Glutamatergic neuron (in vitro differentiated cells): ENCODE results near the gene HLA-DPB1. TPM values are rescaled to one million over a fixed set of nuclear protein-coding genes. Genes with fewer than 3 reads are reported as not detected.

ENCODE experiments used
- DNase-seq: peaks from one replicate; pipeline ENCODE4 v3.0.0; 2022
- H3K27ac Mint-ChIP-seq: one replicate; pipeline ENCODE4 v1.8.0; 2020; ENCODE audit warnings: mild to moderate bottlenecking, mixed read lengths, inconsistent platforms; ENCODE audit not compliant: unreplicated experiment
- H3K27me3 Mint-ChIP-seq: one replicate; pipeline ENCODE4 v1.8.0; 2020; ENCODE audit warnings: mild to moderate bottlenecking, moderate library complexity, mixed read lengths, inconsistent platforms; ENCODE audit not compliant: unreplicated experiment
- H3K36me3 Mint-ChIP-seq: one replicate; pipeline ENCODE4 v1.8.0; 2020; ENCODE audit warnings: mild to moderate bottlenecking, mixed read lengths, inconsistent platforms; ENCODE audit not compliant: unreplicated experiment
- H3K4me1 Mint-ChIP-seq: one replicate; pipeline ENCODE4 v1.8.0; 2020; ENCODE audit warnings: mild to moderate bottlenecking, low read depth, mixed read lengths, inconsistent platforms; ENCODE audit not compliant: unreplicated experiment
- H3K4me3 Mint-ChIP-seq: one replicate; pipeline ENCODE4 v1.8.0; 2020; ENCODE audit warnings: mild to moderate bottlenecking, mixed read lengths, inconsistent platforms; ENCODE audit not compliant: unreplicated experiment
- H3K9me3 Mint-ChIP-seq: one replicate; pipeline ENCODE4 v1.8.0; 2020; ENCODE audit warnings: mild to moderate bottlenecking, moderate library complexity, mixed read lengths, inconsistent platforms; ENCODE audit not compliant: unreplicated experiment
- total RNA-seq: library from RNA; stranded (reverse); fragmentation: NEBNext Ultra II Directional; extraction: Animal tissue kit (Norgen Biotek cat#: 25700); gene quantifications from one replicate; pipeline ENCODE4 v1.2.1, GENCODE V29; 2021; ENCODE audit not compliant: unreplicated experiment
- TF ChIP-seq, protein P1 (sequence below): fragments of 200-600 bp; sonication (generic); IDR thresholded peaks from one replicate; pipeline ENCODE4 v1.5.0; 2021; ENCODE audit not compliant: partially characterized antibody, unreplicated experiment

HLA-DPB1 gene
- total RNA-seq, 1 donor from 2014 or later, result 4.7 TPM

DNA sequence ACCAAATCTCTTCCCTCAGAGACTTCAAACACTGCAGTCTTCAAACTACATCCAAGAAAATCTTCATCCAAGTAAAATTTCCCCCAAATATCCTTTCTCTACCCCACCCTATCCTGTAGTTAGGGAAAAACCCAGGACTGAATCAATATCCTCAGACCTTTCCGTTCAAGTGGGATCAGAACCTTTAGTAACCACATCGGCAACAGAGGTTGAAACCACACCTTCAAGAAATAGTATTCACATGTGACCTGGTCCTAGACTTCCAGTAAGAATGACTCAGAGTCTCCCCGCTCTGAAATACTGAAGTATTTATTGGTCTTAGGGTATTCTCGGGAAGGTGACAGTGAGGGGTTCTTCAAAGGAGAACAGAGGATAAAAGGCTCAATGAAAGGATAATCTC, 11.1 kb upstream of the HLA-DPB1 start:
- H3K27me3 Mint-ChIP-seq, result peaks cover 3% of the 10 kb centered on the region
- H3K4me1 Mint-ChIP-seq, result peaks cover under 1% of the 10 kb centered on the region
- no peak overlapping the region for H3K4me3 Mint-ChIP-seq
- TF ChIP-seq, protein P1, sequence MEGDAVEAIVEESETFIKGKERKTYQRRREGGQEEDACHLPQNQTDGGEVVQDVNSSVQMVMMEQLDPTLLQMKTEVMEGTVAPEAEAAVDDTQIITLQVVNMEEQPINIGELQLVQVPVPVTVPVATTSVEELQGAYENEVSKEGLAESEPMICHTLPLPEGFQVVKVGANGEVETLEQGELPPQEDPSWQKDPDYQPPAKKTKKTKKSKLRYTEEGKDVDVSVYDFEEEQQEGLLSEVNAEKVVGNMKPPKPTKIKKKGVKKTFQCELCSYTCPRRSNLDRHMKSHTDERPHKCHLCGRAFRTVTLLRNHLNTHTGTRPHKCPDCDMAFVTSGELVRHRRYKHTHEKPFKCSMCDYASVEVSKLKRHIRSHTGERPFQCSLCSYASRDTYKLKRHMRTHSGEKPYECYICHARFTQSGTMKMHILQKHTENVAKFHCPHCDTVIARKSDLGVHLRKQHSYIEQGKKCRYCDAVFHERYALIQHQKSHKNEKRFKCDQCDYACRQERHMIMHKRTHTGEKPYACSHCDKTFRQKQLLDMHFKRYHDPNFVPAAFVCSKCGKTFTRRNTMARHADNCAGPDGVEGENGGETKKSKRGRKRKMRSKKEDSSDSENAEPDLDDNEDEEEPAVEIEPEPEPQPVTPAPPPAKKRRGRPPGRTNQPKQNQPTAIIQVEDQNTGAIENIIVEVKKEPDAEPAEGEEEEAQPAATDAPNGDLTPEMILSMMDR, result no peak
- peaks cover 4% of the 10 kb centered on the region for H3K36me3 Mint-ChIP-seq
- DNase-seq, result no peak
- H3K9me3 Mint-ChIP-seq, result no peaks in the 10 kb centered on the region
- H3K27ac Mint-ChIP-seq, result no peak overlapping the region

- TF ChIP-seq, protein P1, result no peak
- H3K9me3 Mint-ChIP-seq, result no peaks in the 10 kb centered on the region
- peaks cover 4% of the 10 kb centered on the region for H3K36me3 Mint-ChIP-seq
- no peak overlapping the region for H3K27ac Mint-ChIP-seq
- no peak for DNase-seq
- peaks cover 3% of the 10 kb centered on the region for H3K27me3 Mint-ChIP-seq
- H3K4me1 Mint-ChIP-seq, result peaks cover 1% of the 10 kb centered on the region
- no peak overlapping the region for H3K4me3 Mint-ChIP-seq
Observed at GRCh38 chr6:33065312-33065711, 10.5 kb upstream of the HLA-DPB1 start.

- H3K4me3 Mint-ChIP-seq, result no peak overlapping the region
- H3K27me3 Mint-ChIP-seq, result peaks cover 5% of the 10 kb centered on the region
- DNase-seq, result no peak
- H3K9me3 Mint-ChIP-seq, result peaks cover 2% of the 10 kb centered on the region
- H3K27ac Mint-ChIP-seq, result no peak overlapping the region
- no peaks in the 10 kb centered on the region for H3K36me3 Mint-ChIP-seq
- TF ChIP-seq, protein P1, result no peak
- H3K4me1 Mint-ChIP-seq, result peaks cover 5% of the 10 kb centered on the region
Observed at GRCh38 chr6:33066917-33067521, 8.8 kb upstream of the HLA-DPB1 start.

DNA sequence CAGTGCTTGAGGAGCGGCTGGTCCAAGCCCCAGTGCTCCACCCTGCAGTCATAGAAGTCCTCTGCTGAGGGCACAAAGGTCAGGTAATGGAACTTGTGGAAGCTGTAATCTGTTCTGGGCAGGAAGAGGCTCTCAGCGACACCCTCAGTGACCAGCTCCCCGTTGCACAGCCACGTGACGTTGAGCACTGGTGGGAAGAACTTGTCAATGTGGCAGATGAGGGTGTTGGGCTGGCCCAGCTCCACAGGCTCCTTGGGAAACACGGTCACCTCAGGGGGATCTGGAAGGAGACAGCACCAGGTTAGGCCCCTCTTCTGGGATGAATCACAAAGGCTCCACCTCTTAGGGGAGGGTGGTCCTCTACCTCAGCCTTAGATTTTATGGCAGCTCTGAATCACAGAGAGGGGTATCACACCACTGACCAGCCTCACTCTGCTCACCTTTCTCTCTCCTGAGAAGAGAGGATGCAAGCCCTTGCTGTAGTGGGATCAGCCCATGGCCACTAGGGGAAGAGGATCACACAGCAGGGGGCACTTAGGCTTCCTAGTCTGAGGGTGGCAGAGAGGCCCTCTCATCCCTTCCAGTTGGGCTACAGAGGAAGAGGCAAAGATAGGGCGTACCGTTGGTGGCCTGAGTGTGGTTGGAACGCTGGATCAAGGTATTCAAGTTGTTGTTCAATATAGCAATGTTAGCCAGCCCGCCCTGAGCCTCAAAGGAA, 6.6 kb upstream of the HLA-DPB1 start:
- Mint-ChIP-seq H3K9me3 (peaks cover 2% of the 10 kb centered on the region), H3K4me1 (peaks cover 6% of the 10 kb centered on the region), H3K36me3 (no peaks in the 10 kb centered on the region), H3K27ac (no peak overlapping the region), H3K27me3 (peaks cover 6% of the 10 kb centered on the region), H3K4me3 (no peak overlapping the region)
- DNase-seq, result no peak
- TF ChIP-seq, protein P1, result no peak

- no peaks in the 10 kb centered on the region for H3K36me3 Mint-ChIP-seq
- H3K4me3 Mint-ChIP-seq, result no peak overlapping the region
- H3K27me3 Mint-ChIP-seq, result peaks cover 8% of the 10 kb centered on the region
- peaks cover 2% of the 10 kb centered on the region for H3K9me3 Mint-ChIP-seq
- H3K27ac Mint-ChIP-seq, result no peak overlapping the region
- peaks cover 6% of the 10 kb centered on the region for H3K4me1 Mint-ChIP-seq
- TF ChIP-seq, protein P1, result no peak
- DNase-seq, result no peak
Observed at GRCh38 chr6:33070909-33071308, 4.9 kb upstream of the HLA-DPB1 start.
